ENCODE measurements around the gene CLIC1. TPM values are rescaled to one million over a fixed set of nuclear protein-coding genes. Genes with fewer than 3 reads are reported as not detected.

The CLIC1 gene
- total and polyA plus RNA-seq, 10 donors = 296 to 447 (median 347) TPM

- 78 to 85% (median 83%) methylated on average over 4 of the region's 4 CpGs for WGBS, 5 donors
- H3K9me3 ChIP-seq = no peaks in the 10 kb centered on the region
- no peak for TF ChIP-seq POLR2A (IDR thresholded peaks at IDR 0.05)
- no peak for TF ChIP-seq POLR2AphosphoS5 (IDR thresholded peaks at IDR 0.05)
- TF ChIP-seq CTCF (IDR thresholded peaks at IDR 0.05 in 8 of 11, conservative IDR thresholded peaks at IDR 0.05 in 3 of 11) = no peak
- intact Hi-C loops (cut with DNase I; ENCODE audit: low total_unique reads) = loop anchor here (10.0 kb wide), 2 partner anchors 61 to 91 kb away; partner anchors contain the start of genes HSPA1B and VARS1
- peak; percentile 44 for DNase-seq
- H3K36me3 ChIP-seq = peaks cover 7 to 43% (median 38%) of the 10 kb centered on the region in 6 donors
- H3K4me3 ChIP-seq = peak overlapping the region in 7 of 8 donors; percentile 80 to 95 (median 86)
- H3K27me3 ChIP-seq (replicated peaks in 1 of 7) = no peaks in the 10 kb centered on the region
- H3K27ac ChIP-seq = peak overlapping the region in 7 of 8 donors; percentile 29 to 99 (median 96)
- peaks cover 52 to 89% (median 81%) of the 10 kb centered on the region in 6 donors for H3K4me1 ChIP-seq
Observed at GRCh38 chr6:31733734-31734133, 2.6 kb downstream of the CLIC1 start.

DNA sequence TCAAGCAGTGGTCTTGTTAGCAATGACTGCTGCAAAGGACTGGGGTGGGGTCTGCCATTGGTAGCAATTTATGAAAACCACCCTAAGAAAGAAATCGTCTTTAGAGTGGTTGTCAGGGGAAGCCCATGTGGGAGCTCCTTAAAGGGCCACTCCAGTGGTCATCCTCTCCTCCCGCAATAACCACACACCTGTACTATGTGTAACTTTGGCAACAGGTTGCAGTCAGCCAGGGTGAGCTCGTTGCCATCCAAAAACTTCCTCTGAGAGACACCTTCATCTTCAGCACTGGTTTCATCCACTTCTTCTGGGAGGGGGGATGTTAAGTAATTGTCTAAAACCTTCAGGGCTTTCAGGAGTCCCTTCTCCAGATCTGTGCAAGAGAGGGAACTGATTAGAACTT, 4.3 kb downstream of the CLIC1 start:
- Histone ChIP-seq H3K4me1 (peaks cover 48 to 89% (median 81%) of the 10 kb centered on the region in 6 donors), H3K9me3 (no peaks in the 10 kb centered on the region), H3K4me3 (no peak overlapping the region), H3K36me3 (peaks cover 7 to 52% (median 38%) of the 10 kb centered on the region in 6 donors), H3K27me3 (replicated peaks in 1 of 7) (no peaks in the 10 kb centered on the region), H3K27ac (peak overlapping the region in 7 of 8 donors; percentile 22 to 99 (median 94))
- intact Hi-C loops (cut with DNase I; ENCODE audit: low total_unique reads) = loop anchor here (10.0 kb wide), 2 partner anchors 63 to 93 kb away; partner anchors contain the start of genes HSPA1B and VARS1
- no peak for DNase-seq
- TF ChIP-seq CTCF (IDR thresholded peaks at IDR 0.05 in 8 of 11, conservative IDR thresholded peaks at IDR 0.05 in 3 of 11) = no peak
- TF ChIP-seq POLR2A (IDR thresholded peaks at IDR 0.05) = no peak
- TF ChIP-seq POLR2AphosphoS5 (IDR thresholded peaks at IDR 0.05) = no peak
- WGBS, 5 donors = 54 to 73% (median 58%) methylated on average over 3 of the region's 3 CpGs

DNA sequence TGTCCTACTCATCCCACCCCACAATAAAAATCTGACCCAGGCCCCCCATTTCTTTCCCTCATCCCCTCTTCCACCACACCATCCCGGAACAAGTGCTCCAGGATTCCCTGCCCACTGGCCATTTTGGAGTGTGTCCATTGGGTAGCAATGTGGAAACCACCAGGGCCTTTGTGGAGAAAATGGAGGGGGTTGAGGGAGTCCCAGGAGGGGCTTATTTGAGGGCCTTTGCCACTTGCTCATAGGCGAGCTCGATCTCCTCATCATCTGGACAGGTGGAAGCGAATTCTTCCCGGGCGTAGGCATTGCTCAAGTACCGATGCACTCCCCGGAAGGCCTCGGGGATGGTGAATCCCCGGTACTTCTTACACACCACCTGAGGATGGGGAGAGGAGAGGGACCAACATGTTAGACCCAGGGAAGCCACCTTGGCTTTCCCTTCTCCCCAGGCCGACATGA, 5.7 kb downstream of the CLIC1 start:
- Histone ChIP-seq H3K36me3 (peaks cover 7 to 66% (median 40%) of the 10 kb centered on the region in 6 donors), H3K4me1 (peaks cover 48 to 95% (median 87%) of the 10 kb centered on the region in 6 donors)
- intact Hi-C loops (cut with DNase I; ENCODE audit: low total_unique reads) = loop anchor here (10.0 kb wide), 2 partner anchors 64 to 94 kb away; partner anchors contain the start of genes HSPA1B and VARS1

More for the DNA sequence above, 5.7 kb downstream of the CLIC1 start:
- Histone ChIP-seq H3K27ac (peak overlapping the region in 7 of 8 donors; percentile 93 to 99 (median 94)), H3K27me3 (replicated peaks in 1 of 7) (no peaks in the 10 kb centered on the region), H3K9me3 (no peaks in the 10 kb centered on the region), H3K4me3 (peak overlapping the region in 5 of 8 donors; percentile 75 to 83 (median 80))
- peak; percentile 71 for DNase-seq
- WGBS, 5 donors = 89 to 94% (median 90%) methylated on average over 11 of the region's 11 CpGs
- no peak for TF ChIP-seq CTCF (IDR thresholded peaks at IDR 0.05 in 8 of 11, conservative IDR thresholded peaks at IDR 0.05 in 3 of 11)
- TF ChIP-seq POLR2A (IDR thresholded peaks at IDR 0.05) = no peak
- TF ChIP-seq POLR2AphosphoS5 (IDR thresholded peaks at IDR 0.05) = peak in 1 of 3 donors; percentile 5
